Measurements from ENCODE around the gene MT1A.

MT1A gene

DNA sequence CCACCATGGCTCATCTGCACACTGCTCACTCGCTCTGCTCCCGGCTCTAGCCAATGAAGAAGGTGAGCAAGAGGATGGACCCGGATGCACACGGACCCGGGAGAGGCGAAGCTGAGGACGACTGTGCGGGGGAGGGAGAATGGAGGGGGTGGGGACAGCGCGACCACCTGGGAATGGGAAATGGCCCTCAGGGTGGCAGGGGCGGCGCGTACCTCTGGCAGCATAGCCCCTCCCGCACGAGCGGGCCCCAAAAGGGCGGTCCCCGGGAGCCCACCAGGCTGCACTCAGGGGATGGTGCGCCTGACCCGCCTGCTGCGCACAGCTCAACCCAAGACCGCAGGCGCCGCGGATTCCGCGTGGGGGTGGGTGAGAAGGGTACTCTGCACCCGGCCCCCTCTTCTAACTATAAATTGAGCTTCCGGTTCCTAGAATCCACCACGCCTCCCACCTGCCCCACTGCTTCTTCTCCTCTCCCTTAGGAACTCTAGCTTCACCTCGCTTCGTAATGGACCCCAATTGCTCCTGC lies 37.3 kb downstream of the MT1A start:
- H3K4me3 ChIP-seq (ENCODE audit: low read depth, low read length) = no peak overlapping the region

GRCh38 chr16:56677474-56677873 lies 39.0 kb downstream of the MT1A start:
- TF ChIP-seq, protein P1, sequence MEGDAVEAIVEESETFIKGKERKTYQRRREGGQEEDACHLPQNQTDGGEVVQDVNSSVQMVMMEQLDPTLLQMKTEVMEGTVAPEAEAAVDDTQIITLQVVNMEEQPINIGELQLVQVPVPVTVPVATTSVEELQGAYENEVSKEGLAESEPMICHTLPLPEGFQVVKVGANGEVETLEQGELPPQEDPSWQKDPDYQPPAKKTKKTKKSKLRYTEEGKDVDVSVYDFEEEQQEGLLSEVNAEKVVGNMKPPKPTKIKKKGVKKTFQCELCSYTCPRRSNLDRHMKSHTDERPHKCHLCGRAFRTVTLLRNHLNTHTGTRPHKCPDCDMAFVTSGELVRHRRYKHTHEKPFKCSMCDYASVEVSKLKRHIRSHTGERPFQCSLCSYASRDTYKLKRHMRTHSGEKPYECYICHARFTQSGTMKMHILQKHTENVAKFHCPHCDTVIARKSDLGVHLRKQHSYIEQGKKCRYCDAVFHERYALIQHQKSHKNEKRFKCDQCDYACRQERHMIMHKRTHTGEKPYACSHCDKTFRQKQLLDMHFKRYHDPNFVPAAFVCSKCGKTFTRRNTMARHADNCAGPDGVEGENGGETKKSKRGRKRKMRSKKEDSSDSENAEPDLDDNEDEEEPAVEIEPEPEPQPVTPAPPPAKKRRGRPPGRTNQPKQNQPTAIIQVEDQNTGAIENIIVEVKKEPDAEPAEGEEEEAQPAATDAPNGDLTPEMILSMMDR (IDR thresholded peaks at IDR 0.05; ENCODE audit: borderline replicate concordance, insufficient read depth, low read depth, low read length) = no peak
- H3K4me3 ChIP-seq (ENCODE audit: low read depth, low read length) = no peak overlapping the region

More for the DNA sequence above, 37.3 kb downstream of the MT1A start:
- TF ChIP-seq, protein P1 (IDR thresholded peaks at IDR 0.05; ENCODE audit: borderline replicate concordance, insufficient read depth, low read depth, low read length) = no peak

GRCh38 chr16:56679078-56679730 lies 40.7 kb downstream of the MT1A start:
- no peak overlapping the region for H3K4me3 ChIP-seq (ENCODE audit: low read depth, low read length)
- TF ChIP-seq, protein P1 (IDR thresholded peaks at IDR 0.05; ENCODE audit: borderline replicate concordance, insufficient read depth, low read depth, low read length) = no peak

- no peak overlapping the region for H3K4me3 ChIP-seq (ENCODE audit: low read depth, low read length)
- TF ChIP-seq, protein P1 (IDR thresholded peaks at IDR 0.05; ENCODE audit: borderline replicate concordance, insufficient read depth, low read depth, low read length) = no peak
These were observed 41.4 kb downstream of the MT1A start for GRCh38 chr16:56679818-56680217.

DNA sequence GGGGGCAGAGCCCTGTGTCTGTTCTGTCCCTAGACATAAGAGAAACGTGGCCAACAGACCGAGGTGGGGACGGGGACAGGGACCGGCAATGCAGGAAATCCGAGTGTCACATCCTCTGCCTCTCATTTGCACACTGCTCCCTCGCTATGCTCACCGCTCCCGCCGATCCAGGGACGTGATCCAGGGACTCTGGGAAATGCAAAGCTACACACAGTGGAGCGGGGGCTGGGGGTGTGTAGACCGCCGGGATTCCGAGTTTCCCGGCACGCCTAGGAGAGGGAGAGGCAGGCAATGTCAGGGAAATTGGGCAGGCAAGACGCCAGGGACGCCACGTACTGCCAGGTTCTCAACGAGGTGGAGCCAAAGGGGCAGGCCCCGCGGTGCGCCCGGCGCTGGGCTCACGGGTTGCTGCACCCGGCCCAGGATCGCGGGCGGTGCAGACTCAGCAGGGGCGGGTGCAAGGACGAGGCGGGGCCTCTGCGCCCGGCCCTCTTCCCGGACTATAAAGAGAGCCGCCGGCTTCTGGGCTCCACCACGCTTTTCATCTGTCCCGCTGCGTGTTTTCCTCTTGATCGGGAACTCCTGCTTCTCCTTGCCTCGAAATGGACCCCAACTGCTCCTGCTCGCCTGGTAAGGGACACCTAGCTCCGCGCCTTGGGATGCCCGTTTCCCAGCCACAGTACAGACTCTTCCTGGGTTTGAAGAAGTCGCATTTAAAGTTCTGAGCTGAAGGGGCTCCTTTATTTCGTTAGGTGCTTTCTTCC lies 43.7 kb downstream of the MT1A start, which contains the start of gene MT1X:
MT1X (plus strand) TSS at position 532 of the 764 bp plus-strand sequence; CDS start at position 603, 71 bp downstream.
- TF ChIP-seq, protein P1 (IDR thresholded peaks at IDR 0.05; ENCODE audit: borderline replicate concordance, insufficient read depth, low read depth, low read length) = no peak

DNA sequence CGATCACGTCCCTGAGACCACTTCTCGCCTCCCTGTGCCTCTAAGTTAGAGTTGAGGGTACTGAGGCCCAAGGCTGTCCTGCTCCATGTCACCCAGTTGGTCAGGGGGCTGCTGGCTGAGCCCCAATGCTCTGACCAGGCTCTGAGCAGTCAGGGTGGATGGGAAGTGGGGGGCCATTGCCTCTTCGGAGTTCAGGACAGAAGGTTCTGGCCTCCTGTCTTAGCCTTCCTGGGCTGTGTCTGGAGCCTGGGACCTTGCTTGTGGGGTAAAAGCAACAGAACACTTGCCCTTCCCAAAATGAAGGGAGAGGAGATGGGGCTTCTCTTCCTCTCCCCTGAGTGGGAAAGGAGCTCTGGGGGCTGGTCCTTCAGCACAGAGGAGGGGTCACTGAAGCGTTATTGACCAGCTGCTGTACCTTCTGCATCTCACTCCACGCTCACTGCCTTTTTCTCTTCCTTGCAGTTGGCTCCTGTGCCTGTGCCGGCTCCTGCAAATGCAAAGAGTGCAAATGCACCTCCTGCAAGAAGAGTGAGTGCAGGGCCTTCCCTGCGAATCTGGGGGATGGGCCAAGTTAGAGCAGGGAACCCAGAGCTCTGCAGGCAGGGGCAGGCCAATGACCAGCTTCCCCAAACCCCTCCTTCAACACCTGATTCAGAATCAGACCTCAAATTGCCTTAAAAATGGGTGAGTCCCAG lies 44.4 kb downstream of the MT1A start:
- TF ChIP-seq, protein P1 (IDR thresholded peaks at IDR 0.05; ENCODE audit: borderline replicate concordance, insufficient read depth, low read depth, low read length) = no peak
- peak overlapping the region; percentile 35 for H3K4me3 ChIP-seq (ENCODE audit: low read depth, low read length)

More for the DNA sequence above, 43.7 kb downstream of the MT1A start, which contains the start of gene MT1X:
- peak within 1 kb of the TSS; percentile 35 for H3K4me3 ChIP-seq (ENCODE audit: low read depth, low read length)
